Body of pancreas (tissue), 4 donors: Measurements from ENCODE around the gene CHRNG. TPM values are rescaled to one million over a fixed set of nuclear protein-coding genes. Genes with fewer than 3 reads are reported as not detected.
A peak's percentile ranks its signal among the peaks of the same experiment; 100 is the strongest.

Experiments used
- ATAC-seq: fragments of 150-250 bp; one replicate; pipeline ENCODE4 v1.9.1; 2016
- DNase-seq, 4 donors: peaks; one replicate each; pipeline ENCODE4 v3.0.0-alpha.2; 2019
- H3K27ac ChIP-seq, 4 donors: fragments of 200-600 bp; sonication (generic); 1 replicate in 3 of 4; 2 replicates in 1 of 4; pipeline versions ENCODE4 v1.5.1 to v1.6.1; 2016 to 2019; ENCODE audit warnings: mild to moderate bottlenecking in 1 of 4, mixed read lengths in 1 of 4, moderate library complexity in 1 of 4
- H3K27me3 ChIP-seq, 2 donors: fragments of 200-600 bp; sonication (generic); one replicate each; pipeline ENCODE4 v1.6.0; 2016; ENCODE audit warnings: mild to moderate bottlenecking in 1 of 2
- H3K36me3 ChIP-seq, 2 donors: fragments of 200-600 bp; sonication (generic); replicated peaks in 1 of 2; 2 replicates each; pipeline ENCODE4 v1.5.1; 2016; ENCODE audit warnings: low read depth in 2 of 2; ENCODE audit not compliant: insufficient read depth in 1 of 2
- H3K4me1 ChIP-seq: fragments of 200-600 bp; sonication (generic); one replicate; pipeline ENCODE4 v1.6.0; 2016
- H3K4me3 ChIP-seq, 2 donors: fragments of 200-600 bp; sonication (generic); 1 replicate in 1 of 2; 2 replicates in 1 of 2; pipeline ENCODE4 v1.5.1; 2016 to 2019
- H3K9me3 ChIP-seq, 3 donors: fragments of 200-600 bp; sonication (generic); 1 replicate in 2 of 3; 2 replicates in 1 of 3; pipeline ENCODE4 v1.5.1; 2016
- POLR2A ChIP-seq, 3 donors: fragments of 450-650 bp; IDR thresholded peaks; one replicate each; pipeline ENCODE4 v1.6.1; 2016; ENCODE audit warnings: antibody characterized with exemption in 3 of 3, mild to moderate bottlenecking in 2 of 3
- WGBS, 2 donors: methylation state at CpG; one replicate each; pipeline ENCODE4 v1.1.5; 2017; 5-methylcytosine and 5-hydroxymethylcytosine counted together
- intact Hi-C: fragments of 100-400 bp; cut with DNase I; formaldehyde crosslinking; loops from one replicate; pipeline ENCODE4 v1.15.1; 2023
- total RNA-seq, 2 donors: library from RNA; depleted of rRNA; stranded (reverse); fragments of >200 nt; gene quantifications; one replicate each; pipeline ENCODE4 v1.1.0, GENCODE V29; 2016
- TF ChIP-seq, protein P1 (sequence below), 7 experiments: fragments of 450-650 bp in 4 of 7; fragments of 200-600 bp in 3 of 7; sonication (generic) in 3 of 7; IDR thresholded peaks; one replicate each; pipeline ENCODE4 v1.5.1; 2016 to 2019; ENCODE audit warnings: antibody characterized with exemption in 7 of 7

CHRNG gene
- total RNA-seq, 2 donors from 2014 or later = not detected

DNA sequence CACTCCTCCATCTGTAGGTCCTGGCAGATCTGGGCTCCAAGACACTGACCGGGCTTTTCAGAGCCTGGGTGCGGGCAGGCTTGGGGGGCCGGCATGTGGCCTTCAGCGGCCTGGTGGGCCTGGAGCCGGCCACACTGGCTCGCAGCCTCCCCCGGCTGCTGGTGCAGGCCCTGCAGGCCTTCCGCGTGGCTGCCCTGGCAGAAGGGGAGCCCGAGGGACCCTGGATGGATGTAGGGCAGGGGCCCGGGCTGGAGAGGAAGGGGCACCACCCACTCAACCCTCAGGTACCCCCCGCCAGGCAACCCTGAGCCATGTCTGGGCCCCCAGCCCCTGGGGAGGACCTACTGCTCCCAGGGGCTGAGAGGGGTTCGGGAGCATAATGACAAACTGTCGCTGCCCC lies 14.3 kb upstream of the CHRNG start:
- 78 to 79% methylated on average over 7 to 11 of the region's 14 CpGs for WGBS, 2 donors
- Histone ChIP-seq H3K4me3 (no peak overlapping the region), H3K27ac (no peak overlapping the region), H3K36me3 (no peaks in the 10 kb centered on the region), H3K27me3 (peaks cover 0 to 34% of the 10 kb centered on the region in 2 donors), H3K4me1 (peaks cover 31% of the 10 kb centered on the region), H3K9me3 (no peaks in the 10 kb centered on the region)
- intact Hi-C loops = loop anchor here (10.0 kb wide), 1 partner anchor 620 kb away; no protein-coding TSS in a partner anchor
- TF ChIP-seq, protein P1, sequence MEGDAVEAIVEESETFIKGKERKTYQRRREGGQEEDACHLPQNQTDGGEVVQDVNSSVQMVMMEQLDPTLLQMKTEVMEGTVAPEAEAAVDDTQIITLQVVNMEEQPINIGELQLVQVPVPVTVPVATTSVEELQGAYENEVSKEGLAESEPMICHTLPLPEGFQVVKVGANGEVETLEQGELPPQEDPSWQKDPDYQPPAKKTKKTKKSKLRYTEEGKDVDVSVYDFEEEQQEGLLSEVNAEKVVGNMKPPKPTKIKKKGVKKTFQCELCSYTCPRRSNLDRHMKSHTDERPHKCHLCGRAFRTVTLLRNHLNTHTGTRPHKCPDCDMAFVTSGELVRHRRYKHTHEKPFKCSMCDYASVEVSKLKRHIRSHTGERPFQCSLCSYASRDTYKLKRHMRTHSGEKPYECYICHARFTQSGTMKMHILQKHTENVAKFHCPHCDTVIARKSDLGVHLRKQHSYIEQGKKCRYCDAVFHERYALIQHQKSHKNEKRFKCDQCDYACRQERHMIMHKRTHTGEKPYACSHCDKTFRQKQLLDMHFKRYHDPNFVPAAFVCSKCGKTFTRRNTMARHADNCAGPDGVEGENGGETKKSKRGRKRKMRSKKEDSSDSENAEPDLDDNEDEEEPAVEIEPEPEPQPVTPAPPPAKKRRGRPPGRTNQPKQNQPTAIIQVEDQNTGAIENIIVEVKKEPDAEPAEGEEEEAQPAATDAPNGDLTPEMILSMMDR (IDR thresholded peaks at IDR 0.05) = no peak
- no peak for TF ChIP-seq POLR2A (IDR thresholded peaks at IDR 0.05)
- DNase-seq (no peak), ATAC-seq (no peak)

DNA sequence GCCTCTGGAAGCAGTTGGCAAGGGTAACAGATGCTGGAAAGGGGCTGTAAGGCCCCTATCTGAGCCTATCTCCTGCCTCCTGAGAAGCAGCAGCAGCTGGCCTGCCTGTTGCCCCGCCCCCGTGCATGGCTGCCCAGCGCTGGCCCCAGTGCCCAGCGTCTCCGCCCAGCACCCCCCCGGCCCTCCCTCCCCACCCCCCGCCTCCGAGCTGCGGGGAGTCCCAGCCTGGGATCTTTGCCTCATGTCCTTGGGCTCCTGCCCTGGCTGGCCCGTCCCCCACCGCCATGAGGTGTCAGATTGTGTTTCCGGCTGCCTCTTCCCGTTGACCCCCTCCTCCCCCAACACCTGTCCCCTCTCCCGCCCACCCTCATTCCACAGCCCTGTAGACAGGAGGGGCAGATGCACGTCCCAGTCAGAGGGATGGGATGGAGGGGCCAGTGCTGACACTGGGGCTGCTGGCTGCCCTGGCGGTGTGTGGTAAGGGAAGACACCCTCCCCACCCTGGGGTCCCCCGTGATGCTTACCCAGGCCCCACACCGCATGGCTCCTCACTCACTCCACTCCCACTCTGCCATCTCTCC lies 13.6 kb upstream of the CHRNG start, which contains the start of gene CHRND:
Gene CHRND (plus strand): TSS at position 370 of the 581 bp plus-strand sequence. CDS start 56 bp downstream, at position 426.
- TF ChIP-seq, protein P1 (IDR thresholded peaks at IDR 0.05) = no peak
- no peak for TF ChIP-seq POLR2A (IDR thresholded peaks at IDR 0.05)
- H3K4me3 ChIP-seq = no peak within 1 kb of the TSS
- ATAC-seq (peak; percentile 68), DNase-seq (peak; percentile 42 to 70 (median 62))
- no peak within 1 kb of the TSS for H3K27ac ChIP-seq
- no peaks in the 10 kb centered on the region for H3K9me3 ChIP-seq
- H3K36me3 ChIP-seq = no peaks in the 10 kb centered on the region
- 22 to 28% methylated on average over 6 to 17 of the region's 18 CpGs for WGBS, 2 donors
- peaks cover 0 to 34% of the 10 kb centered on the region in 2 donors for H3K27me3 ChIP-seq
- peaks cover 31% of the 10 kb centered on the region for H3K4me1 ChIP-seq
- intact Hi-C loops = loop anchor here (10.0 kb wide), 1 partner anchor 621 kb away; no protein-coding TSS in a partner anchor

DNA sequence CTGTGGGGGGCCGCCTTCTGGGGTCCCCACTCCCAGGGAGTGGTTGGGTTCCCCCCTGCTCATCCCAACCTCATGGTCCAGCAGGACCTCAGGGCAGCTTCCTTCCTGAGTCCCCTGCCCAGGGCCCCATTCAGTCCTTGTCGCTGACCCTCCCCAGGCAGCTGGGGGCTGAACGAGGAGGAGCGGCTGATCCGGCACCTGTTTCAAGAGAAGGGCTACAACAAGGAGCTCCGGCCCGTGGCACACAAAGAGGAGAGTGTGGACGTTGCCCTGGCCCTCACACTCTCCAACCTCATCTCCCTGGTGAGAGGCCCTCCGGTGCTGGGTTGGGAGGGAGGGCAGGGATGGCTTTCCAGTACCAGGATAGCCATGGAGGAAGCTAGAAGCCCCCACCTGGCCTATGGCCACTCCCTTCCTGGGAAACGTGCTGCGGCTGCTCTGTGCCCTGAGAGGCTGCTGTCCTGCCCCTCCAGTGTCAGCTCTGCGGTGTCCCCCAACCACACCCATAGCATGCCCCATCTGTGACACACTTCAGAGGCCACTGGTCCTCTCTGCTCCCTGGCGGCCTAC lies 13.0 kb upstream of the CHRNG start:
- intact Hi-C loops = loop anchor here (10.0 kb wide), 1 partner anchor 622 kb away; no protein-coding TSS in a partner anchor
- Histone ChIP-seq H3K27ac (no peak overlapping the region), H3K27me3 (peaks cover 0 to 34% of the 10 kb centered on the region in 2 donors), H3K36me3 (no peaks in the 10 kb centered on the region), H3K4me1 (peaks cover 31% of the 10 kb centered on the region), H3K4me3 (no peak overlapping the region), H3K9me3 (no peaks in the 10 kb centered on the region)
- TF ChIP-seq, protein P1 (IDR thresholded peaks at IDR 0.05) = no peak
- TF ChIP-seq POLR2A (IDR thresholded peaks at IDR 0.05) = no peak
- 77 to 79% methylated on average over 12 of the region's 13 CpGs for WGBS, 2 donors
- ATAC-seq (no peak), DNase-seq (no peak)

DNA sequence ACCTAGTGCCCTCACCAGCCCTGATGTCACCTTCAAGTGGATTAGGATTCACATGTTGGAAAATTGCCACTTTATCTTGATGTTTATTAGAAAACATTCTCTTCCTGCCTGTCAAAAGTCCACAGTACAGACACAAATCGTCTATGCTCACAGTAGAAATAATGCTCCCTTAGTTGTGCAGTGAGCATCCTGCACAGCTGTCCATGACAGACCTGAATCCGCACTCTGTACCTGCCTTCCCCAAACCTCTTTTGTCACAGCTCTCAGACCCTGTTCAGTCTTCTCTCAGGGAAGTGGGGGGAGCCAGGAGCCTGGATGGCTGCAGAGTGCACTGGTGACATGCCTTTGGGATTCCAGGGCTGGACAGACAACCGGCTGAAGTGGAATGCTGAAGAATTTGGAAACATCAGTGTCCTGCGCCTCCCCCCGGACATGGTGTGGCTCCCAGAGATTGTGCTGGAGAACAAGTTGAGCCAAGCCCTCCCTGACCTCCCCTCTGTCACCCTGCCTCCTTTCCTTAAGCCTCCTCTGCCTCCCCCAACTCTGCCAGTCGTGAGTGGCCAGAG lies 11.5 kb upstream of the CHRNG start:
- 59 to 61% methylated on average over 3 to 6 of the region's 6 CpGs for WGBS, 2 donors

More for the DNA sequence above, 11.5 kb upstream of the CHRNG start:
- intact Hi-C loops = loop anchor here (10.0 kb wide), 1 partner anchor 623 kb away; no protein-coding TSS in a partner anchor
- Histone ChIP-seq H3K36me3 (no peaks in the 10 kb centered on the region), H3K9me3 (no peaks in the 10 kb centered on the region), H3K27ac (no peak overlapping the region), H3K4me1 (peaks cover 20% of the 10 kb centered on the region), H3K4me3 (no peak overlapping the region), H3K27me3 (peaks cover 0 to 20% of the 10 kb centered on the region in 2 donors)
- no peak for DNase-seq
- no peak for TF ChIP-seq POLR2A (IDR thresholded peaks at IDR 0.05)
- TF ChIP-seq, protein P1 (IDR thresholded peaks at IDR 0.05) = no peak
- ATAC-seq = no peak
